ENCODE results near the gene KDM3A. TPM values are rescaled to one million over a fixed set of nuclear protein-coding genes. Genes with fewer than 3 reads are reported as not detected.

Gene KDM3A
- total and polyA plus RNA-seq, 10 of the 15 experiments (the other 5 are each of a cell fraction or from before 2014, with no cell fraction given) = 3.8 to 102 (median 11.1) TPM

DNA sequence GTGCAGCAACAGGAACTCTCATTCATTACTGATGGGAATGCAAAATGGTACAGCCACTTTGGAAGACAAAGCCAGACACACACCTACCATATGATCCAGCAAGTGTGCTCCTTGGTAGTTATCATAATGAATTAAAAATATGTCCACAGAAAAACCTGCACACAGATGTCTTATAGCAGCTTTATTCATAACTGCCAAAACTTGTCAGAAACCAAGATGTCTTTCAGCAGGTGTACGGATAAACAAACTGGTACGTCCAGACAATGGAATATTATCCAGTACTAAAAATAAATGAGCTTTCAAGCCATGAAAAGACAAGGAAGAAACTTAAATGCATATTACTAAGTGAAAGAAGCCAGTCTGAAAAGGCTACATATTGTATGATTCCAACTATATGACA lies 71.7 kb downstream of the KDM3A start (continued):
- no peak for TF ChIP-seq BHLHE40 (IDR thresholded peaks at IDR 0.05; ENCODE audit: borderline replicate concordance in 1 of 2, low read depth in 2 of 2, low read length in 1 of 2)
- no peak for TF ChIP-seq TARDBP (IDR thresholded peaks at IDR 0.05; ENCODE audit: borderline replicate concordance)
- no peak for TF ChIP-seq SPI1 (IDR thresholded peaks at IDR 0.05; ENCODE audit: borderline replicate concordance, insufficient read depth, low read depth, low read length)

DNA sequence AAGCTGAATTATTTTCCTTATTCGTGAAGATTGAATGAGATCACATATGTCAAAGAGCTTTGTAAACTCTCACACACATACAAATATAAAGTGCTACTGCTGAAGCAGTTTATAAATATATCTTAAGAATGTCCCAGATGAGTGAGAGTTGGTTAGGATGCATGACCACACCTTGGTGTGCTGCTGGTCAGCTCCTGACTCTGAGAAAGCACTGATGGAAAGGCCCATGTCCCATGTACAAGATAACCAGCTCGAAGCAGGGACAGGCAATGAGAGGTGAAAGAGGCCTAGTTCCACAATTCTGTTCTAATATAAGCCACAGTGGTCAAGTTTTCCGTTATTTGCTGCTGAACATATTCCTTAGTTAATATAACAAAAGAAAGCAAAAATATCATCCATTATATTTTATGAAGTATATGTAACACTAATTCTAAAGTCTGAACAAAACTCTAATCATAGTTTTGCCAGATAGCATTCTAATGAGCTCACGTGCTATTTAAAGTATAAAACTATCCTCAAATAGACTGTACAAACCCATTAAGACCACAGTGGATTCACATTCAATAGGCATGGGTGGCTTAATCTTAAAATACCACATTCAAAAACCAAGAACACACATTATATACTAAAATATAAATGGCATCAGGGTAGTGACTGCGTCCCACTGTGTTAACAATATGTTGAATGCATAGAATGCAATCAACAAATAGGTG lies 72.9 kb downstream of the KDM3A start:
- no peak overlapping the region for H3K9ac ChIP-seq (ENCODE audit: control insufficient read depth, insufficient read depth, low read length)
- WGBS (ENCODE audit: insufficient coverage, insufficient replicate concordance, low lambda C conversion rate, missing lambda C conversion rate) = 73% methylated on average over 5 of the region's 5 CpGs
- no peak overlapping the region for H3K4me2 ChIP-seq (ENCODE audit: control insufficient read depth, insufficient read depth)
- SMC1A ChIA-PET (ENCODE audit: uncharacterized antibody, unreplicated experiment) = interaction anchor here (0.8 to 1.3 kb wide), 4 partner anchors 8 to 39 kb away, joined by 3 to 5 read pairs (median 4); no protein-coding TSS in a partner anchor
- POLR2A ChIA-PET = interaction anchor here (0.6 kb wide), 1 partner anchor 273 kb away, joined by 3 read pairs; no protein-coding TSS in a partner anchor
- CTCF ChIA-PET = no interaction called here
- no peaks in the 10 kb centered on the region; the same call in 2 of the 3 replicates for H3K9me3 ChIP-seq (replicated peaks; ENCODE audit: control insufficient read depth, insufficient read depth, low read length)
- RAD21 ChIA-PET (ENCODE audit: unreplicated experiment) = no interaction called here
- H3K4me3 ChIP-seq = no peak overlapping the region
- no peaks in the 10 kb centered on the region for H3K27me3 ChIP-seq (replicated peaks in 1 of 2; ENCODE audit: control insufficient read depth in 2 of 2, insufficient read depth in 2 of 2, low read length in 1 of 2)
- H2AFZ ChIP-seq (ENCODE audit: control insufficient read depth, low read depth, low read length) = no peak overlapping the region
- H3K79me2 ChIP-seq (ENCODE audit: control insufficient read depth, insufficient read depth, low read length) = no peaks in the 10 kb centered on the region
- no TSS peak for BruUV-seq (replicated peaks)
- peaks cover 1 to 4% of the 10 kb centered on the region in 2 experiments; a peak in 3 of 4 replicates for H3K36me3 ChIP-seq (ENCODE audit: control insufficient read depth in 2 of 2, insufficient read depth in 2 of 2, low read length in 1 of 2)
- in situ Hi-C loops (cut with MboI) (no loop called here), intact Hi-C loops (cut with micrococcal nuclease; ENCODE audit: unreplicated experiment) (no loop called here)
- ATAC-seq = no peak
- H3K27ac ChIP-seq (ENCODE audit: control insufficient read depth, insufficient read depth) = no peak overlapping the region
- no peaks in the 10 kb centered on the region for H4K20me1 ChIP-seq (ENCODE audit: control insufficient read depth, insufficient read depth)
- FAIRE-seq = no peak
- no peaks in the 10 kb centered on the region for H3K4me1 ChIP-seq (ENCODE audit: control insufficient read depth, insufficient read depth, low read length)
- no peak for DNase-seq (ENCODE audit: low read depth, low spot score)
- TF ChIP-seq NR2C2 (IDR thresholded peaks at IDR 0.05; ENCODE audit: borderline replicate concordance, control insufficient read depth, insufficient read length, low read depth) (no peak), MXI1 (IDR thresholded peaks at IDR 0.05; ENCODE audit: low read depth, low read length) (no peak), ZSCAN29 (IDR thresholded peaks at IDR 0.05) (no peak), TARDBP (IDR thresholded peaks at IDR 0.05; ENCODE audit: borderline replicate concordance) (no peak), SIN3A (IDR thresholded peaks at IDR 0.05; ENCODE audit: low read depth, low read length) (no peak), POLR2A (IDR thresholded peaks at IDR 0.05; ENCODE audit: low read depth, low read length) (no peak), PAX5 (IDR thresholded peaks at IDR 0.05; ENCODE audit: borderline replicate concordance, low read depth, low read length) (no peak), RFX5 (IDR thresholded peaks at IDR 0.05; ENCODE audit: low read depth, low read length) (no peak)
- TF ChIP-seq, protein P1, sequence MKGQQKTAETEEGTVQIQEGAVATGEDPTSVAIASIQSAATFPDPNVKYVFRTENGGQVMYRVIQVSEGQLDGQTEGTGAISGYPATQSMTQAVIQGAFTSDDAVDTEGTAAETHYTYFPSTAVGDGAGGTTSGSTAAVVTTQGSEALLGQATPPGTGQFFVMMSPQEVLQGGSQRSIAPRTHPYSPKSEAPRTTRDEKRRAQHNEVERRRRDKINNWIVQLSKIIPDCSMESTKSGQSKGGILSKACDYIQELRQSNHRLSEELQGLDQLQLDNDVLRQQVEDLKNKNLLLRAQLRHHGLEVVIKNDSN (IDR thresholded peaks at IDR 0.05; ENCODE audit: borderline replicate concordance, extremely low read length, insufficient read depth, low read depth, low read length) = no peak
- TF ChIP-seq, protein P2, sequence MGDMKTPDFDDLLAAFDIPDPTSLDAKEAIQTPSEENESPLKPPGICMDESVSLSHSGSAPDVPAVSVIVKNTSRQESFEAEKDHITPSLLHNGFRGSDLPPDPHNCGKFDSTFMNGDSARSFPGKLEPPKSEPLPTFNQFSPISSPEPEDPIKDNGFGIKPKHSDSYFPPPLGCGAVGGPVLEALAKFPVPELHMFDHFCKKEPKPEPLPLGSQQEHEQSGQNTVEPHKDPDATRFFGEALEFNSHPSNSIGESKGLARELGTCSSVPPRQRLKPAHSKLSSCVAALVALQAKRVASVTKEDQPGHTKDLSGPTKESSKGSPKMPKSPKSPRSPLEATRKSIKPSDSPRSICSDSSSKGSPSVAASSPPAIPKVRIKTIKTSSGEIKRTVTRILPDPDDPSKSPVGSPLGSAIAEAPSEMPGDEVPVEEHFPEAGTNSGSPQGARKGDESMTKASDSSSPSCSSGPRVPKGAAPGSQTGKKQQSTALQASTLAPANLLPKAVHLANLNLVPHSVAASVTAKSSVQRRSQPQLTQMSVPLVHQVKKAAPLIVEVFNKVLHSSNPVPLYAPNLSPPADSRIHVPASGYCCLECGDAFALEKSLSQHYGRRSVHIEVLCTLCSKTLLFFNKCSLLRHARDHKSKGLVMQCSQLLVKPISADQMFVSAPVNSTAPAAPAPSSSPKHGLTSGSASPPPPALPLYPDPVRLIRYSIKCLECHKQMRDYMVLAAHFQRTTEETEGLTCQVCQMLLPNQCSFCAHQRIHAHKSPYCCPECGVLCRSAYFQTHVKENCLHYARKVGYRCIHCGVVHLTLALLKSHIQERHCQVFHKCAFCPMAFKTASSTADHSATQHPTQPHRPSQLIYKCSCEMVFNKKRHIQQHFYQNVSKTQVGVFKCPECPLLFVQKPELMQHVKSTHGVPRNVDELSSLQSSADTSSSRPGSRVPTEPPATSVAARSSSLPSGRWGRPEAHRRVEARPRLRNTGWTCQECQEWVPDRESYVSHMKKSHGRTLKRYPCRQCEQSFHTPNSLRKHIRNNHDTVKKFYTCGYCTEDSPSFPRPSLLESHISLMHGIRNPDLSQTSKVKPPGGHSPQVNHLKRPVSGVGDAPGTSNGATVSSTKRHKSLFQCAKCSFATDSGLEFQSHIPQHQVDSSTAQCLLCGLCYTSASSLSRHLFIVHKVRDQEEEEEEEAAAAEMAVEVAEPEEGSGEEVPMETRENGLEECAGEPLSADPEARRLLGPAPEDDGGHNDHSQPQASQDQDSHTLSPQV (IDR thresholded peaks at IDR 0.05) = no peak
- TF ChIP-seq, protein P3, sequence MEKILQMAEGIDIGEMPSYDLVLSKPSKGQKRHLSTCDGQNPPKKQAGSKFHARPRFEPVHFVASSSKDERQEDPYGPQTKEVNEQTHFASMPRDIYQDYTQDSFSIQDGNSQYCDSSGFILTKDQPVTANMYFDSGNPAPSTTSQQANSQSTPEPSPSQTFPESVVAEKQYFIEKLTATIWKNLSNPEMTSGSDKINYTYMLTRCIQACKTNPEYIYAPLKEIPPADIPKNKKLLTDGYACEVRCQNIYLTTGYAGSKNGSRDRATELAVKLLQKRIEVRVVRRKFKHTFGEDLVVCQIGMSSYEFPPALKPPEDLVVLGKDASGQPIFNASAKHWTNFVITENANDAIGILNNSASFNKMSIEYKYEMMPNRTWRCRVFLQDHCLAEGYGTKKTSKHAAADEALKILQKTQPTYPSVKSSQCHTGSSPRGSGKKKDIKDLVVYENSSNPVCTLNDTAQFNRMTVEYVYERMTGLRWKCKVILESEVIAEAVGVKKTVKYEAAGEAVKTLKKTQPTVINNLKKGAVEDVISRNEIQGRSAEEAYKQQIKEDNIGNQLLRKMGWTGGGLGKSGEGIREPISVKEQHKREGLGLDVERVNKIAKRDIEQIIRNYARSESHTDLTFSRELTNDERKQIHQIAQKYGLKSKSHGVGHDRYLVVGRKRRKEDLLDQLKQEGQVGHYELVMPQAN (conservative IDR thresholded peaks at IDR 0.05) = no peak
